ENCODE data around the gene ATG7. TPM values are rescaled to one million over a fixed set of nuclear protein-coding genes. Genes with fewer than 3 reads are reported as not detected.
A peak's percentile ranks its signal among the peaks of the same experiment; 100 is the strongest.

ATG7 gene
- 24.6 and 50.9 TPM in 2 replicates for total RNA-seq (2014; rRNA removed; shearing (Covaris generic); ENCODE audit: low replicate concordance)

GRCh38 chr3:11271986-11272904 lies at the start of gene ATG7:
Gene ATG7 (plus strand): TSS chr3:11272397. CDS start chr3:11298696, 26,299 bp downstream.
- no peaks in the 10 kb centered on the region for H4K20me1 ChIP-seq (ENCODE audit: insufficient read depth, low read depth, low read length)
- H3K4me1 ChIP-seq (ENCODE audit: low read length) = peaks cover 19% of the 10 kb centered on the region
- peaks cover 48% of the 10 kb centered on the region for H3K79me2 ChIP-seq (ENCODE audit: low read length)
- no peaks in the 10 kb centered on the region for H3K9me2 ChIP-seq (replicated peaks; ENCODE audit: insufficient read depth, low read length)
- peak within 1 kb of the TSS; percentile 50 for H3K27ac ChIP-seq (ENCODE audit: low read length)
- H3K4me3 ChIP-seq (ENCODE audit: low read length) = peak within 1 kb of the TSS; percentile 95
- no peaks in the 10 kb centered on the region for H3K9me3 ChIP-seq (ENCODE audit: low read length)
- peak within 1 kb of the TSS; percentile 68 for H2AFZ ChIP-seq (ENCODE audit: low read length)
- DNase-seq = peak; percentile 98
- peak within 1 kb of the TSS; percentile 95 for H3K9ac ChIP-seq (ENCODE audit: low read length)
- H3K36me3 ChIP-seq (ENCODE audit: insufficient read depth, low read length) = peaks cover 3% of the 10 kb centered on the region; the same call in 1 of the 2 replicates
- peak within 1 kb of the TSS; percentile 94 for H3K4me2 ChIP-seq (ENCODE audit: low read depth, low read length, poor library complexity, severe bottlenecking)
- H3K27me3 ChIP-seq (ENCODE audit: low read length) = no peaks in the 10 kb centered on the region

GRCh38 chr3:11224010-11224409 lies 48.2 kb upstream of the ATG7 start:
- Histone ChIP-seq H3K27me3 (ENCODE audit: low read length) (no peaks in the 10 kb centered on the region), H3K27ac (ENCODE audit: low read length) (no peak overlapping the region), H2AFZ (ENCODE audit: low read length) (no peak overlapping the region), H3K9me3 (ENCODE audit: low read length) (no peaks in the 10 kb centered on the region), H3K4me1 (ENCODE audit: low read length) (peaks cover 35% of the 10 kb centered on the region), H3K79me2 (ENCODE audit: low read length) (peaks cover 44% of the 10 kb centered on the region), H3K36me3 (ENCODE audit: insufficient read depth, low read length) (no peaks in the 10 kb centered on the region), H3K4me3 (ENCODE audit: low read length) (no peak overlapping the region), H3K9ac (ENCODE audit: low read length) (no peak overlapping the region), H4K20me1 (ENCODE audit: insufficient read depth, low read depth, low read length) (no peaks in the 10 kb centered on the region), H3K9me2 (replicated peaks; ENCODE audit: insufficient read depth, low read length) (no peaks in the 10 kb centered on the region), H3K4me2 (ENCODE audit: low read depth, low read length, poor library complexity, severe bottlenecking) (peak overlapping the region; percentile 30)
- DNase-seq = no peak

- Histone ChIP-seq H4K20me1 (ENCODE audit: insufficient read depth, low read depth, low read length) (no peaks in the 10 kb centered on the region), H3K27ac (ENCODE audit: low read length) (peak overlapping the region; percentile 63; the same call in 1 of the 2 replicates), H2AFZ (ENCODE audit: low read length) (peak overlapping the region; percentile 21; the same call in 1 of the 2 replicates), H3K4me3 (ENCODE audit: low read length) (peak overlapping the region; percentile 78), H3K9me3 (ENCODE audit: low read length) (no peaks in the 10 kb centered on the region), H3K36me3 (ENCODE audit: insufficient read depth, low read length) (no peaks in the 10 kb centered on the region), H3K27me3 (ENCODE audit: low read length) (no peaks in the 10 kb centered on the region), H3K79me2 (ENCODE audit: low read length) (peaks cover 44% of the 10 kb centered on the region), H3K4me2 (ENCODE audit: low read depth, low read length, poor library complexity, severe bottlenecking) (peak overlapping the region; percentile 97), H3K9ac (ENCODE audit: low read length) (peak overlapping the region; percentile 80), H3K4me1 (ENCODE audit: low read length) (peaks cover 35% of the 10 kb centered on the region), H3K9me2 (replicated peaks; ENCODE audit: insufficient read depth, low read length) (no peaks in the 10 kb centered on the region)
- DNase-seq = no peak
Observed at GRCh38 chr3:11224870-11225229, 47.3 kb upstream of the ATG7 start.

GRCh38 chr3:11226042-11226370 lies 46.2 kb upstream of the ATG7 start:
- Histone ChIP-seq H3K36me3 (ENCODE audit: insufficient read depth, low read length) (no peaks in the 10 kb centered on the region), H3K9me3 (ENCODE audit: low read length) (no peaks in the 10 kb centered on the region), H4K20me1 (ENCODE audit: insufficient read depth, low read depth, low read length) (no peaks in the 10 kb centered on the region), H3K79me2 (ENCODE audit: low read length) (peaks cover 34% of the 10 kb centered on the region), H3K4me2 (ENCODE audit: low read depth, low read length, poor library complexity, severe bottlenecking) (peak overlapping the region; percentile 97), H3K4me3 (ENCODE audit: low read length) (peak overlapping the region; percentile 78), H3K4me1 (ENCODE audit: low read length) (peaks cover 42% of the 10 kb centered on the region), H3K27me3 (ENCODE audit: low read length) (no peaks in the 10 kb centered on the region), H3K9me2 (replicated peaks; ENCODE audit: insufficient read depth, low read length) (no peaks in the 10 kb centered on the region), H2AFZ (ENCODE audit: low read length) (peak overlapping the region; percentile 97), H3K9ac (ENCODE audit: low read length) (peak overlapping the region; percentile 80), H3K27ac (ENCODE audit: low read length) (peak overlapping the region; percentile 63)
- DNase-seq = peak; percentile 75

- H3K9me3 ChIP-seq (ENCODE audit: low read length) = no peaks in the 10 kb centered on the region
- H2AFZ ChIP-seq (ENCODE audit: low read length) = no peak overlapping the region
- H3K79me2 ChIP-seq (ENCODE audit: low read length) = peaks cover 22% of the 10 kb centered on the region
- no peaks in the 10 kb centered on the region for H3K36me3 ChIP-seq (ENCODE audit: insufficient read depth, low read length)
- no peak overlapping the region for H3K9ac ChIP-seq (ENCODE audit: low read length)
- H3K4me3 ChIP-seq (ENCODE audit: low read length) = no peak overlapping the region
- H3K9me2 ChIP-seq (replicated peaks; ENCODE audit: insufficient read depth, low read length) = no peaks in the 10 kb centered on the region
- no peaks in the 10 kb centered on the region for H3K27me3 ChIP-seq (ENCODE audit: low read length)
- no peak overlapping the region for H3K4me2 ChIP-seq (ENCODE audit: low read depth, low read length, poor library complexity, severe bottlenecking)
- no peak for DNase-seq
- H3K27ac ChIP-seq (ENCODE audit: low read length) = no peak overlapping the region
- peaks cover 30% of the 10 kb centered on the region for H3K4me1 ChIP-seq (ENCODE audit: low read length)
- H4K20me1 ChIP-seq (ENCODE audit: insufficient read depth, low read depth, low read length) = no peaks in the 10 kb centered on the region
Observed at GRCh38 chr3:11228041-11228440, 44.2 kb upstream of the ATG7 start.

- H3K27ac ChIP-seq (ENCODE audit: low read length) = no peak overlapping the region
- no peak overlapping the region for H3K4me3 ChIP-seq (ENCODE audit: low read length)
- peaks cover 17% of the 10 kb centered on the region for H3K4me1 ChIP-seq (ENCODE audit: low read length)
- H3K79me2 ChIP-seq (ENCODE audit: low read length) = peaks cover 6% of the 10 kb centered on the region
- H3K9ac ChIP-seq (ENCODE audit: low read length) = no peak overlapping the region
- H3K4me2 ChIP-seq (ENCODE audit: low read depth, low read length, poor library complexity, severe bottlenecking) = no peak overlapping the region
- no peaks in the 10 kb centered on the region for H3K27me3 ChIP-seq (ENCODE audit: low read length)
- H2AFZ ChIP-seq (ENCODE audit: low read length) = no peak overlapping the region
- H3K36me3 ChIP-seq (ENCODE audit: insufficient read depth, low read length) = no peaks in the 10 kb centered on the region
- no peaks in the 10 kb centered on the region for H3K9me2 ChIP-seq (replicated peaks; ENCODE audit: insufficient read depth, low read length)
- no peaks in the 10 kb centered on the region for H4K20me1 ChIP-seq (ENCODE audit: insufficient read depth, low read depth, low read length)
- DNase-seq = no peak
- no peaks in the 10 kb centered on the region for H3K9me3 ChIP-seq (ENCODE audit: low read length)
Observed at GRCh38 chr3:11230125-11230524, 42.1 kb upstream of the ATG7 start.

- no peak for DNase-seq
- Histone ChIP-seq H3K9me3 (ENCODE audit: low read length) (no peaks in the 10 kb centered on the region), H3K27me3 (ENCODE audit: low read length) (no peaks in the 10 kb centered on the region), H3K36me3 (ENCODE audit: insufficient read depth, low read length) (no peaks in the 10 kb centered on the region), H3K4me3 (ENCODE audit: low read length) (no peak overlapping the region), H3K79me2 (ENCODE audit: low read length) (no peaks in the 10 kb centered on the region; the same call in 1 of the 2 replicates), H2AFZ (ENCODE audit: low read length) (no peak overlapping the region), H3K4me1 (ENCODE audit: low read length) (peaks cover 17% of the 10 kb centered on the region), H3K9ac (ENCODE audit: low read length) (no peak overlapping the region), H3K27ac (ENCODE audit: low read length) (no peak overlapping the region), H3K4me2 (ENCODE audit: low read depth, low read length, poor library complexity, severe bottlenecking) (no peak overlapping the region), H4K20me1 (ENCODE audit: insufficient read depth, low read depth, low read length) (no peaks in the 10 kb centered on the region), H3K9me2 (replicated peaks; ENCODE audit: insufficient read depth, low read length) (no peaks in the 10 kb centered on the region)
Observed at GRCh38 chr3:11230832-11231231, 41.4 kb upstream of the ATG7 start.

- no peaks in the 10 kb centered on the region for H3K79me2 ChIP-seq (ENCODE audit: low read length)
- no peak for DNase-seq
- H3K36me3 ChIP-seq (ENCODE audit: insufficient read depth, low read length) = no peaks in the 10 kb centered on the region
- peaks cover 1% of the 10 kb centered on the region; the same call in 1 of the 2 replicates for H4K20me1 ChIP-seq (ENCODE audit: insufficient read depth, low read depth, low read length)
- H3K9me3 ChIP-seq (ENCODE audit: low read length) = no peaks in the 10 kb centered on the region
- no peaks in the 10 kb centered on the region; the same call in 1 of the 2 replicates for H3K27me3 ChIP-seq (ENCODE audit: low read length)
- H3K9me2 ChIP-seq (replicated peaks; ENCODE audit: insufficient read depth, low read length) = no peaks in the 10 kb centered on the region
- H3K4me3 ChIP-seq (ENCODE audit: low read length) = no peak overlapping the region
- no peak overlapping the region for H3K4me2 ChIP-seq (ENCODE audit: low read depth, low read length, poor library complexity, severe bottlenecking)
- H3K27ac ChIP-seq (ENCODE audit: low read length) = no peak overlapping the region
- H3K9ac ChIP-seq (ENCODE audit: low read length) = no peak overlapping the region
- H2AFZ ChIP-seq (ENCODE audit: low read length) = no peak overlapping the region
- H3K4me1 ChIP-seq (ENCODE audit: low read length) = peaks cover 4% of the 10 kb centered on the region
Observed at GRCh38 chr3:11235385-11235784, 36.8 kb upstream of the ATG7 start.
